Ectodermal cell (in vitro differentiated cells): Measurements from ENCODE around the gene CDH2.
A peak's percentile ranks its signal among the peaks of the same experiment; 100 is the strongest.

Source experiments
- H3K27ac ChIP-seq: 2 replicates; pipeline ENCODE4 v1.7.0; 2013; ENCODE audit warnings: mild to moderate bottlenecking, low read depth, low read length; ENCODE audit not compliant: insufficient read depth, poor library complexity, severe bottlenecking
- H3K27me3 ChIP-seq: 2 replicates; pipeline ENCODE4 v1.7.0; 2013; ENCODE audit warnings: mild to moderate bottlenecking, low read length; ENCODE audit not compliant: insufficient read depth, control insufficient read depth, poor library complexity, severe bottlenecking
- H3K36me3 ChIP-seq: one replicate; pipeline ENCODE4 v1.7.0; 2013; ENCODE audit warnings: low read length; ENCODE audit not compliant: control insufficient read depth, insufficient read depth
- H3K4me1 ChIP-seq: one replicate; pipeline ENCODE4 v1.7.0; 2013; ENCODE audit warnings: low read length; ENCODE audit not compliant: control insufficient read depth, insufficient read depth
- H3K4me3 ChIP-seq: 2 replicates; pipeline ENCODE4 v1.7.0; 2013; ENCODE audit warnings: low read depth, low read length, control low read depth; ENCODE audit not compliant: insufficient read depth
- H3K9me3 ChIP-seq: 2 replicates; pipeline ENCODE4 v1.7.0; 2013; ENCODE audit warnings: mild to moderate bottlenecking, low read length, moderate library complexity; ENCODE audit not compliant: control insufficient read depth
- WGBS, 2 experiments: methylation state at CpG; one replicate each; pipeline ENCODE4 v1.1.7; 2013; ENCODE audit warnings: missing lambda C conversion rate in 2 of 2; 5-methylcytosine and 5-hydroxymethylcytosine counted together

Gene CDH2

DNA sequence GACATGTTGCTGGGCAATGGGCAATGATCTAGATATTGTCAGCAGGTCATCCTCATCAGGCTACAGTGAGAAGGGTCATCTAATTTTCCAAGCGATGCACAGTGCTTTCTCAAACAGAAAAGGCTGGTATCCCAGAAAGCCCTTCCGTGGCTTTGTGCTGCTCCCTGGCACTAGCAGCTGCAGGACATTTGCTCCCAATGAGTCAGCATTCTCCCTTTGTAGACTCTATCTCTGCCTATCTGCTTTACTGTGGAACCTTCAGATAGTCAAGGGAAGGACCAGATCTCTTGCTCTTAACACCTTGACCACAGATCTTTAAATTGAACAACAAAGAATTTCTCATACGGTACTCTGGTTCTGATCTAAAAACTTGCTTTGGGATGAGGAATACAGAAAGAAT lies 101.4 kb downstream of the CDH2 start:
- H3K27ac ChIP-seq: no peak overlapping the region
- 86 to 88% methylated on average over 3 of the region's 3 CpGs for WGBS, 2 experiments

DNA sequence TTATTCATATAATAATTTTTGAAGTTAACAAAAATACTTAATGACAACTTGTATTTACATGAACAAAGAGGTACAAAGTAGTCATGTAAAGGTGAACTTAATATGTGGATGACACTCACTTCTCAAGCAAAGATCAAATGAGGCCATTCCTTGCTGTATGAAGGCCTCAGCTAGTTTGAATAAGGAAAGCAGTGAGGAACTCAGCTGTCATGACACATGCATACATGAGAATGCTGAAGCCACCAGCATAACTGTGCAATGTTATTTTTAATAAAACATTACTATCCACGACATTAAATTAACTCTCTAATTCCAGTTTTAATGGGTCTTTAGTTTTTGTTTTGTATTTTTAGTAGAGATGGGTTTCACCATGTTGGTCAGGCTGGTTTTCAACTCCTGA lies 102.9 kb downstream of the CDH2 start:
- Histone ChIP-seq H3K4me1 (no peaks in the 10 kb centered on the region), H3K27me3 (no peaks in the 10 kb centered on the region), H3K9me3 (no peaks in the 10 kb centered on the region), H3K27ac (no peak overlapping the region), H3K4me3 (no peak overlapping the region), H3K36me3 (no peaks in the 10 kb centered on the region)
- 100% methylated on average over 1 of the region's 1 CpG; no CpG with 5 or more reads in 1 of the 2 experiments for WGBS, 2 experiments

More for the DNA sequence above, 101.4 kb downstream of the CDH2 start:
- Histone ChIP-seq H3K36me3 (no peaks in the 10 kb centered on the region), H3K9me3 (no peaks in the 10 kb centered on the region), H3K27me3 (no peaks in the 10 kb centered on the region), H3K4me1 (peaks cover 3% of the 10 kb centered on the region), H3K4me3 (no peak overlapping the region)

DNA sequence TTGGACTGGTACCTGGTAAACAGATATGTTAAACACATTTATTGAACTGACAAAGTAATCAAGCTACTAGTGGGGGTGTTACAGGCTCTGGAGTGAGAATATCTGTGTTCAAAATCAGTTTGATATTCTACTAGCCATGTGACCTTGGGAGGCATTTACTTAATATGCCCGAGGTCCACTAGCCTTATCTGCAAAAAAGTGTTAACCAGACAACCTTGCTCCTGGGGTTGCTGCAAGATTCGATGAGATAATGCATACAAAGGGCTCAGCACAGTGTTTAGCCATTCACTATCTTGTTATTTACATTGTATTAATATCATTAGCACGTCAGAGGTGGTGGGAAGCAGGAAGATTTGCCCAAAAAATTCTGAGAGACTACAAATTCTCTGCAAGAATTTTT lies 103.3 kb downstream of the CDH2 start:
- no peaks in the 10 kb centered on the region for H3K9me3 ChIP-seq
- no peaks in the 10 kb centered on the region for H3K4me1 ChIP-seq
- WGBS, 2 experiments: 79 to 90% methylated on average over 2 of the region's 3 CpGs
- H3K27ac ChIP-seq: no peak overlapping the region
- H3K36me3 ChIP-seq: no peaks in the 10 kb centered on the region
- H3K4me3 ChIP-seq: no peak overlapping the region
- no peaks in the 10 kb centered on the region for H3K27me3 ChIP-seq

DNA sequence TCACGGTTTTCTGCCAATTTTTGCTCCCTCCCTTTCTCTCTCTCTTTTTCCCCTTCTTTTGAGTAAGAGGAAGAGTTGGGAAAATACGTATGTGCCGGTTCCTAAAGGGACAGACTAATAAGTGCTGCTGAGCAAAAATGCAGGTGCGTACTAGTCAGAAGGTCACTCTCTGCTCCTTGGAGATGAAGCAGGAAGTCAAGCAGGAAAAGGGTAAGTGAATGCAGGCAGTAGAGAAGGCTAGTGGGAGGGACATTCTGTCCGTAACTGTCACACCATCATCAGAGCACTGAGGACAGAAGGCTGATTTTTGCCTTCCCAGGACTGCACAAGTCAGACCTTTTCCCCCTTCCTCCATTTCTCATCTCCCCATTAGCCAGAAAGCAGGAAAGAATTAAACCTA lies 105.7 kb downstream of the CDH2 start:
- Histone ChIP-seq H3K36me3 (no peaks in the 10 kb centered on the region), H3K4me3 (no peak overlapping the region), H3K27me3 (no peaks in the 10 kb centered on the region), H3K27ac (no peak overlapping the region), H3K4me1 (no peaks in the 10 kb centered on the region), H3K9me3 (no peaks in the 10 kb centered on the region)
- WGBS, 2 experiments: 92 to 95% methylated on average over 5 of the region's 5 CpGs

DNA sequence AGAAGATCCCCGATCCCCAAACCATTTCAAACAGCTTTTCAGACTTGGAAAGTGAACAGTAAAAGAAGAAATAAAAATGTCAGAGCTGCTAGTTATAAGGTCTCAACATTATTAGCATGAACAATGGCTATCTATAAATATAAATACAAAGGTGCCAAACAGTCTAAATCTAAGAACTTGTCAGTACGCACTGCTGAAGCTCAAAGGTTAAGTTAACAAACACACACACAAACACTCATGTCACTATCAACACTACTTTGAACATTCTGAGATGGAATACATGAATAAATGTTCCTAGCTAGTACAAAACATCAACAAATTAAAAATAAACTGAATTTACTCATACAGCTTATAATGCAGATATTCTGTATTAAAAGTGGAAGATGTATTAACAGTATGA lies 108.7 kb downstream of the CDH2 start:
- no peak overlapping the region for H3K27ac ChIP-seq
- no peak overlapping the region for H3K4me3 ChIP-seq
- H3K27me3 ChIP-seq: no peaks in the 10 kb centered on the region
- no peaks in the 10 kb centered on the region for H3K9me3 ChIP-seq
- H3K4me1 ChIP-seq: peaks cover 5% of the 10 kb centered on the region
- no peaks in the 10 kb centered on the region for H3K36me3 ChIP-seq
- 90 to 92% methylated on average over 2 of the region's 2 CpGs for WGBS, 2 experiments

DNA sequence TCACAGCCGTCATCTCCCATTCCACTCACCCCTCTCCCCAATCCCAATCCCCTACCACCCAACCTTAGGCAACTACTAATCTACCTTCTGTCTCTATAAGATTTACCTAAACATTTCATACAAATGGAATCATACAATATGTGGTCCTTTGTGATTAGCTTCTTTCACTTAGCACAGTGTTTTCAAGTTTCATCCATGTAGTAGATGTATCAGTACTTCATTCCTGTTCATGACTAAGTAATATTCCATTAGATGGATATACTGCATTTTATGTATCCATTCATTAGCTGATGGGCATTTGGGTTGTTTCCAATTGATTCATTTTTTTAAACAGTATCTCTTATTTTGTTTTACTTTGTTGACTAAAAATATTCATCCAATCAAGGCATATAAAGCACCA lies 109.6 kb downstream of the CDH2 start:
- 0% methylated on average over 1 of the region's 1 CpG for WGBS, 2 experiments
- H3K4me3 ChIP-seq: no peak overlapping the region
- H3K27ac ChIP-seq: no peak overlapping the region
- H3K27me3 ChIP-seq: no peaks in the 10 kb centered on the region
- H3K9me3 ChIP-seq: no peaks in the 10 kb centered on the region
- no peaks in the 10 kb centered on the region for H3K36me3 ChIP-seq
- H3K4me1 ChIP-seq: peaks cover 5% of the 10 kb centered on the region

DNA sequence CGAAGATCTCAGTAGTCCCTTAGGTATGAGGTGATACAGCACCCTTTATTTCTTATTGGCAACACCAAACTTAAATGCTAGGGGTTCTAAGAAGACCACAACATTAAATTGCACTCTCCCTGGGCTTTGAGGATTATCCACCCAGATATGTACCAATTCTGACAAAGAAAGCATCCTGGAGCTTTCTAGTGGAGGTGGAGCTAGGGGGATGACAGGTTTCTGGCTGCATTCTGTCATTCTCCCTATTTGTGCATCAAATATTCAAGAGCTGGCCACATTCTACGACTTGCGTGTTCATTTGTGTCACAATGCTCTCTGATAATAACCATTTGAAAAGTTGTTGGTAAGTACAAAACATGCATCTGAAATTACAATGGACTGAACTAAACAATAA lies 111.1 kb downstream of the CDH2 start:
- Histone ChIP-seq H3K36me3 (no peaks in the 10 kb centered on the region), H3K4me1 (peaks cover 5% of the 10 kb centered on the region), H3K27ac (peak overlapping the region; percentile 47), H3K27me3 (no peaks in the 10 kb centered on the region), H3K9me3 (no peaks in the 10 kb centered on the region), H3K4me3 (no peak overlapping the region)
- 78 to 100% methylated on average over 1 to 3 of the region's 3 CpGs for WGBS, 2 experiments

DNA sequence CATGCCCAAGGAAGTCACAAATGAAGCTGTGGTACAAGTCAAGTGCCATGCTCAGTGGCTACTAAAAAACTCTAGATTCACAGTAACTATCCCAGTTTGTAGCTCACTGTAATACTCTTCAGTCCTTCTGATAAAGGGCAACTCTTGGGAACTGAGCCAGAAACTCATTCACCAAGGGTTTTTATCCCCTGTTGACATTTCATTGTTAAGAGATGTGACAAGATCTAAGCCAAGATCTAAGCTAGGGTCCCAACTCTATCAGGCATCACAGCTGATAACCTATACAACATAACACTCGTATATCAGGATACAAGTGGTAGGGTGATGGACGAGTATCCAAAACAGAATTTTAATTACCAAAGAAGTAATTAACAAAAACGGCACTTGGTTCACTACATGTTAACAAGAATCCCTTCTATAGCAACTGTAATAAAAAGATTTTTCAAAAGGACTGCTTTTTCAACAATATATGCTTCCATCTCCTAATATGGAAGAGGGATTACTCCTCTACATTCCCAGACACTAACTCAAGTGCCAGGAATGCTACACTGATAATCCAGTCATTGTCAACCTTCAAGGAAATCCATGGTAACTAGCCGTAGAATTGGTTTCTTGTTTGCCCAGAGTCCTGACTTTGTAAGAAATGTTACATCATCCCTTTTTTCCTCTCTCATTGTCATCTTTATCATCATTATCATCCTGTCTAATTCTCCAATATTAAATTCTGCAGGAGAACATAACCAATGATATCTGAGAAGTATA lies 111.7 kb downstream of the CDH2 start:
- Histone ChIP-seq H3K4me1 (peaks cover 5% of the 10 kb centered on the region), H3K27ac (peak overlapping the region; percentile 52), H3K4me3 (no peak overlapping the region), H3K36me3 (no peaks in the 10 kb centered on the region), H3K27me3 (no peaks in the 10 kb centered on the region), H3K9me3 (no peaks in the 10 kb centered on the region)
- 81 to 84% methylated on average over 3 to 4 of the region's 4 CpGs for WGBS, 2 experiments

DNA sequence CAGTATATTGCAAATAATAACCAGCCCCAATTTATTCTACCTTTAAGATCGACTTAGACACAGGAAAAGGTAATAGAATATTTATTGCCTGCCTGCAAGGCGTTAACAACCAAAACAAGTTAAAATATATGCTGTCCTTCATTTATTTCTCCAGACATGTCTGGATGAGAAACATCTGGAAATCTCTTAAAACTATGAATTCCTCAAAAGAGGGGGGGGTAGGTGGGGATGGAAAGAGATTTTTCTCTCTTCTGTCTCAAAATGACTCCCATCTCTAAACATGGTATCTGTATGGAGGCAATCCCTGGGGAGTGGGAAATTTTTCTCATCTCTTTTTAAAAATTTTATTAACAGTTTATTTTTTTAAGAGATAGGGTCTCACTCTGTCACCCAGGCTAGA lies 113.0 kb downstream of the CDH2 start:
- H3K4me1 ChIP-seq: peaks cover 5% of the 10 kb centered on the region
- H3K27me3 ChIP-seq: no peaks in the 10 kb centered on the region
- H3K9me3 ChIP-seq: no peaks in the 10 kb centered on the region
- H3K27ac ChIP-seq: no peak overlapping the region
- WGBS, 2 experiments: 89% methylated on average over 2 of the region's 2 CpGs; no CpG with 5 or more reads in 1 of the 2 experiments
- H3K4me3 ChIP-seq: no peak overlapping the region
- H3K36me3 ChIP-seq: no peaks in the 10 kb centered on the region

DNA sequence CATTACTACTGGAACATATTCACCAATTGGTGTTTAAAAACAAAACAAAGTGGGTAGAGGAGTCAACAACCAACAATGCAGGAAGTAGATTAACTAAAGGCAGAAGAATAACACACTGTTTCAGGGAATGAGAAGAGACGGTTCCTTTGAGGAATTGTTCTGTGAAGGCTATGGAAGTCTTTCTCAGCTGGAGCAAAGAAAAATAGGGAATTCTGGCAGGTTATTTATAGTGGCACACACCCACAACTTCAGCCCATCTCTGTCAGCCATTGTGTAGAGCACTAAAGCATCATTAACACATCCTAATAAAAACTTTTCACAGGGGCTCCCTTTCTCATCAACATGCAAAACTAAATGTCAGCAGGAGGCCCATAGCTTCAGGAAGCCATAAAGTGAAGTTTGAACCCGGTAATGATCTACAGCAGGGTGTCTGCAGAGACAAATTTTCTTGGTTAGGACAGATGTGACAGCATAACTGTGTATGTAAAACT lies 113.6 kb downstream of the CDH2 start:
- WGBS, 2 experiments: 10 to 19% methylated on average over 2 of the region's 2 CpGs
- Histone ChIP-seq H3K27me3 (no peaks in the 10 kb centered on the region), H3K9me3 (no peaks in the 10 kb centered on the region), H3K4me1 (peaks cover 5% of the 10 kb centered on the region), H3K36me3 (no peaks in the 10 kb centered on the region), H3K27ac (no peak overlapping the region), H3K4me3 (no peak overlapping the region)
